A549 treated with GW870086 at 1 μM for 4 hours (cell line): ENCODE data around the gene CALCA. TPM values are rescaled to one million over a fixed set of nuclear protein-coding genes. Genes with fewer than 3 reads are reported as not detected.

Experiments used
- total RNA-seq: library from RNA; stranded (reverse); fragments of 200-300 nt; extraction: Qiagen RNA extraction; gene quantifications from 5 replicates; pipeline ENCODE4 v1.2.3, GENCODE V29; 2022; ENCODE audit warnings: low read depth

CALCA gene
- 0.07 to 0.19 TPM (median 0.14 TPM) in 3 of 5 replicates, not detected in the others for total RNA-seq

GRCh38 chr11:14971865-14972580 lies at the start of gene CALCA:
Gene CALCA (minus strand): TSS chr11:14972351. CDS start chr11:14971192, 1,159 bp downstream.

Other genes starting within 250 kb of the CALCA start
- 7.6 to 14.0 TPM (median 12.9 TPM) in 5 replicates for gene CYP2R1, start 80.1 kb downstream of the CALCA start, total RNA-seq
- gene CALCB, start 101.2 kb upstream of the CALCA start, total RNA-seq = 0.14 to 0.28 TPM (median 0.20 TPM) in 3 of 5 replicates, not detected in the others
- not detected in 5 replicates for gene INSC, start 142.6 kb upstream of the CALCA start, total RNA-seq